BLaER1 treated with 17β-estradiol and CSF1 and Interleukin-3, amounts not matched to agents 10 nM and 100 nM (cell line): ENCODE results near the gene OR2G6.
"Not testable (repeated sequence)": the region's sequence is repeated elsewhere in the genome, so short reads cannot be mapped to it uniquely, and the experiment has no call there.

Experiments used
- H3K27ac ChIP-seq, 11 experiments: shearing (Covaris generic); formaldehyde crosslinking; 2 replicates each; pipeline ENCODE4 v1.8.1; 2022
- H3K27me3 ChIP-seq, 11 experiments: shearing (Covaris generic); formaldehyde crosslinking; 2 replicates each; pipeline ENCODE4 v1.8.1; 2022
- H3K36me3 ChIP-seq, 11 experiments: shearing (Covaris generic); formaldehyde crosslinking; 2 replicates each; pipeline ENCODE4 v1.8.1; 2022
- H3K4me1 ChIP-seq, 10 experiments: shearing (Covaris generic); formaldehyde crosslinking; 2 replicates each; pipeline ENCODE4 v1.8.1; 2022
- H3K4me2 ChIP-seq, 11 experiments: shearing (Covaris generic); formaldehyde crosslinking; 2 replicates each; pipeline ENCODE4 v1.8.1; 2022
- H3K4me3 ChIP-seq, 10 experiments: shearing (Covaris generic); formaldehyde crosslinking; 2 replicates each; pipeline ENCODE4 v1.8.1; 2022
- H3K9ac ChIP-seq, 11 experiments: shearing (Covaris generic); formaldehyde crosslinking; 2 replicates each; pipeline ENCODE4 v1.8.1; 2022
- H3K9me3 ChIP-seq, 11 experiments: shearing (Covaris generic); formaldehyde crosslinking; replicated peaks in 1 of 11; 2 replicates each; pipeline ENCODE4 v1.8.1; 2022
- H4K20me1 ChIP-seq, 11 experiments: shearing (Covaris generic); formaldehyde crosslinking; 2 replicates each; pipeline ENCODE4 v1.8.1; 2022
- Cebpa-rat ChIP-seq, 11 experiments: shearing (Covaris generic); IDR thresholded peaks; 2 replicates each; pipeline ENCODE4 v1.8.1; 2022

The OR2G6 gene

DNA sequence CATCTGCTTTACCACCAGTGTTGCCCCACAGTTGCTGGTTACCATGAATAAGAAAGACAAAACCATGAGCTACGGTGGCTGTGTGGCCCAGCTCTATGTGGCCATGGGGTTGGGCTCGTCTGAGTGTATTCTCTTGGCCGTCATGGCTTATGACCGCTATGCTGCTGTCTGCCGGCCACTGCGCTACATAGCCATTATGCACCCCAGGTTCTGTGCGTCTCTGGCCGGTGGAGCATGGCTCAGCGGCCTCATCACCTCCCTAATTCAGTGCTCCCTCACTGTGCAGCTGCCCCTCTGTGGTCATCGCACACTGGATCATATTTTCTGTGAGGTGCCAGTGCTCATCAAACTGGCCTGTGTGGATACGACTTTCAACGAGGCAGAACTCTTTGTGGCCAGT, 14.0 kb downstream of the OR2G6 start:
- Histone ChIP-seq H3K9me3 (peaks cover 0 to 14% (median 3%) of the 10 kb centered on the region in 11 experiments; a peak in 6 of 22 replicates), H3K27ac (no peak overlapping the region), H3K4me3 (no peak overlapping the region), H3K4me1 (no peaks in the 10 kb centered on the region), H3K36me3 (no peaks in the 10 kb centered on the region), H3K9ac (no peak overlapping the region), H4K20me1 (no peaks in the 10 kb centered on the region), H3K27me3 (no peaks in the 10 kb centered on the region), H3K4me2 (no peak overlapping the region)
- no peak for TF ChIP-seq Cebpa-rat (IDR thresholded peaks at IDR 0.05)

DNA sequence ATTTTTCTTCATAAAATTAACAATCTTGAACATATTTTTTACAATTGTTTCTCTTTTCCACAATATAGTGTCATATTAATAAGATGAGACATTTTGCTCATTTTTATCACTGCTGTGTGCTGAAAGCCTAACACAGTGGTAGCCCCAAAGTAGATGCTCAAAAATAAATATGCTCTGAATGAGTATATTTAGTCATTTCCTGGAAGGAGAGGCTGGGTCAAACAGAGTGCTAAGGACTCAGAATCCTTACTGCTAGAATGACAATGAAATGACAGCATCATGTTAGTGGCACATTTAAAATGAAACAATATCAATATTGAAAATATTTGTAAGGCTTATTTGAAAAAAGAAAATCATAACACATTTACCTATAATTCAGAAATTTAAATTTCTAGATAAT, 29.6 kb downstream of the OR2G6 start:
- not testable (repeated sequence) for H3K9ac ChIP-seq, H3K27me3 ChIP-seq, H3K27ac ChIP-seq, H3K36me3 ChIP-seq, H4K20me1 ChIP-seq, H3K4me1 ChIP-seq, H3K4me2 ChIP-seq, H3K4me3 ChIP-seq, H3K9me3 ChIP-seq

DNA sequence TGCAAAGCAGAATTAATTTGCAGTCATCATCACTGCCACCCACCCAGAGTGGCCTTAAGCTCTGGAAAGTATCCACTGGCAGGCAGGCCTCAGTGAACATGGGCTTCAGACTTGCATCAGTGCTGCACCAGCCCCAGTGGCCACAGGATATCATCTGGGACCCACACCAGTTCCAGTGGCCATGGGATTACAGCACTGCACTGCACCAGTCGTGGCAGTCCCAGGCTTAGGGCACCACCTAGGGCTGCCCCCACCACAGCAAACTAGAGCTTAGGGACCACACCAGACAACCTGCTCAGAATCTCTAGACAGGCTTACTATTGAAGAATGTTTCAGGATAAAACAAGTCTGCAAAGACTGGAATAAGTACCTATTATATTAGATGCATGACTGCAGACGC, 39.5 kb downstream of the OR2G6 start:
- not testable (repeated sequence) for H3K27ac ChIP-seq, H3K4me2 ChIP-seq, H4K20me1 ChIP-seq, H3K27me3 ChIP-seq, H3K9me3 ChIP-seq, H3K9ac ChIP-seq, H3K4me1 ChIP-seq, H3K36me3 ChIP-seq, H3K4me3 ChIP-seq

DNA sequence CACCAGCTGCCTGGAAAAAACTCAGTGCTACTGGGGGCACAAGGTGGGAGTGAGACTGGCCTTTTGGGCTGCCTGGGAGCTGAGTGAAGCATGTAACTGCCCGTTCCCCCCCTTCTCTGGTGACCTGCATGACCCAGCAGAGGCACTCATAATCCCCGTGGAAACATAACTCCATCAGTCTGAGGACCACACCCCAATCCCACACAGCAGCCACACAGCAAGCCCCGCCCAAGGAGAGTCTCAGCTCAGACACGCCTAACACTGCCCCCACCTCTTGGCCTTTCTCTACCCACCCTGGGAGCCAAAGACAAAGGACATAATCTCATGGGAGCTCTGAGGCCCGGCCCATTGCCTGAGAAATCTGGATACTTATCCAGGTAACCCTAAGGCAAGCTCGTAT, 43.2 kb downstream of the OR2G6 start:
- H3K27me3 ChIP-seq, H3K9ac ChIP-seq, H3K4me2 ChIP-seq, H3K4me1 ChIP-seq, H3K27ac ChIP-seq, H3K4me3 ChIP-seq, H4K20me1 ChIP-seq, H3K36me3 ChIP-seq, H3K9me3 ChIP-seq: not testable (repeated sequence)

DNA sequence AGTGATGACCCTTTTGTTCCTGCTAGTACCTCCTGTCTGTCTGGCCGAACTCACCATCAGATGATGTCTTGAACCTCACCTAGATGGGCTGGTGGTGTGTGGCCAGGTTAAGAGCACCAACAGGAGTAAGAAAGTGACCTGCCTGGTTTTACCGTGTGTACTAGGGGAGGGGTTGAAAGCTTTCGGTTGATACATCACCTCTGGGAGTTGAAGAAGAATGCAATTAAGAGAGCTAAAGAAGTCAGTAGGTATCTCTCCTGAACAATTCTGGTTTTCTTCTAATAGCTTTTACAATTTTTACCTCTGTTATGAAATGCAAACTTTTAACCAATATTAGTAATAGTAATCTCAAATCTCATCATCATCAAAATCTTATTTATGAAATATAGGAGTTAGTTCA, 54.8 kb downstream of the OR2G6 start, which contains the start of gene OR2T29:
Gene OR2T29, minus strand, starts transcription at position 101 of the 400 bp plus-strand sequence. CDS start 3,281 bp downstream, outside the sequence.
- not testable (repeated sequence) for H3K9me3 ChIP-seq, H3K4me1 ChIP-seq, H3K27ac ChIP-seq, H3K4me2 ChIP-seq, H4K20me1 ChIP-seq, H3K27me3 ChIP-seq, H3K9ac ChIP-seq, H3K36me3 ChIP-seq, H3K4me3 ChIP-seq

DNA sequence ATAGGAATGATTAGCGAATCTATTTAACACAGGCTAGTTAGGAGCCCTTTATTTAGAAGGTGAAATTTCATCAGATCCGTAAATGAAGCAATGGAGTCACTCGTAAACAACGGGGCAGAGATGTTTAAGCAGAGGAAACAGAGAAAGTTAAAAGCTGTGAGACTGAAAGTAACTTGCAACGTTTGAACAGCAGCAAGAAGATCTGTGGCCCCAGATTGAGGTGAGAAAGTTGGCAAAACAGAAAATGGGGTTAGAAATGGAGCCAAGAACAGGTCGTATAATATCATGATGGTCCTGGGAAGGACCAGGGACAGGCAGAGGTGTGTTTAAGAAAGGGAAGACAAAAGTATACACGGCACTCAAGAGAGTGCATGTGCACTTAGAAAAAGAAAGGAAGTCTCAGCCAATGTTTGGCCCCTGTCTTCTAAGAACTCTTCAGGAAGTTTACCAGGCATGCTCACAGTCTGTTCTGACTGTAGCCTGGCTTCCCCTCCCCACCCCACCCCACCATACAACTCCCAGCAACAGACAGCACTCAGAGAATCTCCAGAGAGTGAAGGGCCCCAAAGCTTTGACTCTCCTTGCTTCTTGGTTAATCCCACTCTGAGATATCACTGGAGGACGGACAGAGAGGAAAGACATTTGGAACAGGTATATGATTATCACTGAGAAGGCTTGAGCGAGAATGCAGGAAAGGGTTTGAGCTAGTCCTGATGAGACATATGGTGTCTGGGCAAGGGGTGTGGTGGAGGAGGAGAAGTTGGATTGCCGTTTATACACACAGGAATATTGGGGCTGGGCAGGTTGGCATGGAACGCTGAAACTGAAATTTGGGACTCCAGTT, 57.9 kb downstream of the OR2G6 start:
- not testable (repeated sequence) for H3K27me3 ChIP-seq, H3K36me3 ChIP-seq, H3K4me3 ChIP-seq, H3K9me3 ChIP-seq, H3K27ac ChIP-seq, H3K4me1 ChIP-seq, H4K20me1 ChIP-seq, H3K9ac ChIP-seq
- H3K4me2 ChIP-seq = peak overlapping the region in 2 of 11 experiments; percentile 26 to 29; a peak in 3 of 22 replicates

DNA sequence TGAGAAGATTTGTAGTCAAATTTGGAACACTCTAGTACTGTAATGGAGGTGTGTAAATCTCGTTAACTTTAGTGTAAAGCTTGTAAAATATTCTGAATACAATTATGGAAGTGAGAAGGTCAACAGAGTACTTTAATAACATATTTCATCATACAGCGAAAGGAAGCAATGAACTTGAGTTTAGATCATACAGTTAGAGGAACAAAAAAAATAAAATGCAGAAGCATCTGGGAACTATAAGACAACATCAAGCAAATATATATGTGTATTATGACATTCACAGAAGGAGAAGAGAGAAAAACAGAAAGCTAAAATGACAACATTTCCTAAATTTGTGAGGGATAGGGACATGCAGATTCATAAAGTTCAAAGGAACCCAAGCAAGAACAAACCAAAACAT, 61.2 kb downstream of the OR2G6 start:
- not testable (repeated sequence) for H3K27ac ChIP-seq, H3K36me3 ChIP-seq, H3K9me3 ChIP-seq, H4K20me1 ChIP-seq, H3K27me3 ChIP-seq, H3K9ac ChIP-seq, H3K4me1 ChIP-seq, H3K4me3 ChIP-seq, H3K4me2 ChIP-seq

DNA sequence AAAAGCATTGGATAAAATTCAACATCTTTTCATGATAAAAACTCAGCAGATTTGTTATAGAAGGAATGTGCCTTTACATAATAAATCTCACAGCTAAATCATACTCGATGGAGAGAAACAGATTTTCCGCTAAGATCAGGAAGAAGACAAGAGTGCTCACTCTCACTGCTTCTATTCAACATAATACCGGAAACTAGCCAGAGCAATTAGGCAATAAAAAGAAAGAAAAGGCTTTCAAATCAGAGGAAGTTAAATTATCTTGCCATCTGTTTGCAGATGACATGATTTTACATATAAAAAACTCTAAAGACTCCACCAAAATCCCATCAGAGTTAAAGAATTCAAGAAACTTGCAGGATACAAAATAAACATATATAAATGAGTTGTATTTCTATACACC, 62.9 kb downstream of the OR2G6 start:
- not testable (repeated sequence) for H3K4me2 ChIP-seq, H3K9ac ChIP-seq, H3K27me3 ChIP-seq, H4K20me1 ChIP-seq, H3K4me3 ChIP-seq, H3K36me3 ChIP-seq, H3K9me3 ChIP-seq, H3K27ac ChIP-seq, H3K4me1 ChIP-seq

DNA sequence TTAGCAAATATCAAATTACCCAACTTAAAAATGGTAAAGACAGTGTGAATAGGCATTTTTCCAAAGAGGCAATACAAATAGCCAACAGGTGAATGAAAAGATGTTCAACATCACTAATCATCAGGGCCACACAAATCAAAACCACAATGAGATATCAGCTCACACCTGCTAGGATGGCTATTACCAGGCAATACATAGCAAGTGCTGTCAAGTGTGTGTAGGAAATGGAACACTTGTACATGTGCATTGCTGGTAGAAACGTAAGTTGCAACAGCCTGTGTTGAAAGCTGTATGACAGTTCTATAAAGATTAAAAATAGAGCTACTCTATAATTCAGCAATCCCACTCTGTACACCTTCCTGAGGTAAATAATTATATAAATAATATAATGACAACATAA, 64.2 kb downstream of the OR2G6 start:
- H3K27ac ChIP-seq, H3K36me3 ChIP-seq: not testable (repeated sequence)

DNA sequence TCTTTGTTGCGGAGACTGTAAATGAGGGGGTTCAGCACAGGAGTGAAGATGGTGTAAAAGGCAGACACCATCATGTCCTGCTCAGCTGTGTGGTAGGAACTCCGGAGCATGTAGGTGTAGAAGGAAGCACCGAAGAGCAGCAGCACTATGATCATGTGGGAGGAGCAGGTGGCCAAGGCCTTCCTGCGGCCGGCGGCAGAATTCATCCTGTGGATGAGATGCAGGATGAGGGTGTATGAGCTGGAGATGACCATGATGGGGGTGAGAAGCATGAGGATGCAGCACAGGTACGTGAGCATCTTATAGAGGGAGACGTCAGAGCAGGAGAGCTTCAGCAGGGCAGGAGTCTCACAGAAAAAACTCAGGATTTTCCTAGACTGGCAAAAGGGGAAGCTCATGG, 66.0 kb downstream of the OR2G6 start:
- not testable (repeated sequence) for H3K4me2 ChIP-seq, H3K27me3 ChIP-seq, H3K27ac ChIP-seq, H3K4me1 ChIP-seq, H4K20me1 ChIP-seq, H3K9ac ChIP-seq, H3K9me3 ChIP-seq, H3K4me3 ChIP-seq, H3K36me3 ChIP-seq

More for the DNA sequence above, 64.2 kb downstream of the OR2G6 start:
- H3K27me3 ChIP-seq, H4K20me1 ChIP-seq, H3K4me2 ChIP-seq, H3K4me1 ChIP-seq, H3K9ac ChIP-seq, H3K9me3 ChIP-seq, H3K4me3 ChIP-seq: not testable (repeated sequence)

DNA sequence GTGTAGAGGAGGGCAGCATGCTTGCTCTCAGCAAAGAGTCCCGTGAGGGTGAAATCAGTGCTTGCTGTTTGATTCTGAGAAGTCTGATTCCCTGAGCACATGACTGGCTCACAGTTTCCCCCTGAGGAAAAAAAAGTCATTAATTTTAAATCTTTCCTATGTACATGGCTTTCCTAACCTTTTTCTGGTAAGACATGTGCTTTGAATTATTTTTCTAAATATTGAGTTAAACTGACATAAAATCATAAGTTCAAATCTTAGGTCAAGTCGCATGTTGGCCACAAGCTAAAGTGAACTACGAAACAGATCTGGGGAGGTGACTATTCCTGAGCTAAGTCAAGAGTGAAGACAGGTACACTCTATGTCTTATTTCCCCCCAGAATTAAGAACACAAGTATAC, 66.8 kb downstream of the OR2G6 start, which contains the start of gene OR2T34:
Gene OR2T34, minus strand, starts transcription at position 101 of the 400 bp plus-strand sequence. Its CDS starts 0 bp downstream, at position 101.
- not testable (repeated sequence) for H3K27me3 ChIP-seq, H3K4me2 ChIP-seq, H3K9ac ChIP-seq, H3K36me3 ChIP-seq, H3K27ac ChIP-seq, H4K20me1 ChIP-seq, H3K9me3 ChIP-seq, H3K4me1 ChIP-seq, H3K4me3 ChIP-seq
